Astrocyte (in vitro differentiated cells and primary cell): ENCODE measurements around the gene GJA9.

Source experiments
- EZH2 ChIP-seq: IDR thresholded peaks from 2 replicates; pipeline ENCODE4 v1.6.1; 2012; ENCODE audit warnings: mild to moderate bottlenecking, low read length, inconsistent platforms; ENCODE audit not compliant: insufficient read depth
- TF ChIP-seq, protein P1 (sequence below): IDR thresholded peaks from 2 replicates; pipeline ENCODE4 v1.5.1; 2011; ENCODE audit warnings: low read depth, mild to moderate bottlenecking, inconsistent platforms, low read length, moderate library complexity; ENCODE audit not compliant: insufficient read depth

DNA sequence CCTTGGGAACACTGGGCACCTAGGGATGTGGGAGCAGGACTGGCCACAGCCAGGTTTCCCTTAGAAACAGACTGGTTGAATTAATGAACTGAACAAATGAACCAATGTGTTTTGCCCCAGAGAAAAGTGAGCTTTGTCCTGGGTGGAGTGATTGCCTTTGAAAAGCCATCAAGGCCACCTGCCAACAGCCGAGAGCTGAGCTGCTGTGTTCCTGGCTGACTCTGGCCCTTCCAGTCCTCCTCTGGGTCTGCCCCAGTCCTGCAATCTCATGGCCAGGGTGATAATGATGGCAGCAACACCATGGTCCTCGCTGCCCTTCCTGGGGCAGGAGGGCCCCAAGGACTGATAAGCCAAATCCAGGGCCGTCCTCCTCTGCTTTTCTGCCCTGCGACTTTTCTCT is 18.2 kb upstream of the GJA9 start:
- TF ChIP-seq, protein P1, sequence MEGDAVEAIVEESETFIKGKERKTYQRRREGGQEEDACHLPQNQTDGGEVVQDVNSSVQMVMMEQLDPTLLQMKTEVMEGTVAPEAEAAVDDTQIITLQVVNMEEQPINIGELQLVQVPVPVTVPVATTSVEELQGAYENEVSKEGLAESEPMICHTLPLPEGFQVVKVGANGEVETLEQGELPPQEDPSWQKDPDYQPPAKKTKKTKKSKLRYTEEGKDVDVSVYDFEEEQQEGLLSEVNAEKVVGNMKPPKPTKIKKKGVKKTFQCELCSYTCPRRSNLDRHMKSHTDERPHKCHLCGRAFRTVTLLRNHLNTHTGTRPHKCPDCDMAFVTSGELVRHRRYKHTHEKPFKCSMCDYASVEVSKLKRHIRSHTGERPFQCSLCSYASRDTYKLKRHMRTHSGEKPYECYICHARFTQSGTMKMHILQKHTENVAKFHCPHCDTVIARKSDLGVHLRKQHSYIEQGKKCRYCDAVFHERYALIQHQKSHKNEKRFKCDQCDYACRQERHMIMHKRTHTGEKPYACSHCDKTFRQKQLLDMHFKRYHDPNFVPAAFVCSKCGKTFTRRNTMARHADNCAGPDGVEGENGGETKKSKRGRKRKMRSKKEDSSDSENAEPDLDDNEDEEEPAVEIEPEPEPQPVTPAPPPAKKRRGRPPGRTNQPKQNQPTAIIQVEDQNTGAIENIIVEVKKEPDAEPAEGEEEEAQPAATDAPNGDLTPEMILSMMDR = no peak
- no peak for TF ChIP-seq EZH2
